ENCODE data around the gene TTLL9. TPM values are rescaled to one million over a fixed set of nuclear protein-coding genes. Genes with fewer than 3 reads are reported as not detected.
"Not testable (repeated sequence)": the region's sequence is repeated elsewhere in the genome, so short reads cannot be mapped to it uniquely, and the experiment has no call there.

Gene TTLL9
- total RNA-seq, 2 experiments from 2014 or later, result not detected

- DNase-seq, result no peak
- Mint-ChIP-seq H3K4me3 (no peak overlapping the region), H3K27ac (no peak overlapping the region), H3K36me3 (no peaks in the 10 kb centered on the region), H3K9me3 (no peaks in the 10 kb centered on the region), H3K27me3 (peaks cover 30% of the 10 kb centered on the region), H3K4me1 (peaks cover 4% of the 10 kb centered on the region)
Observed at GRCh38 chr20:31924561-31924960, 54.1 kb downstream of the TTLL9 start.

GRCh38 chr20:31925631-31926030 is 55.2 kb downstream of the TTLL9 start:
- H3K27me3 Mint-ChIP-seq, result peaks cover 24% of the 10 kb centered on the region
- no peak overlapping the region for H3K4me3 Mint-ChIP-seq
- peaks cover 4% of the 10 kb centered on the region for H3K4me1 Mint-ChIP-seq
- H3K9me3 Mint-ChIP-seq, result no peaks in the 10 kb centered on the region
- DNase-seq, result no peak
- H3K36me3 Mint-ChIP-seq, result no peaks in the 10 kb centered on the region
- H3K27ac Mint-ChIP-seq, result no peak overlapping the region

- H3K27me3 Mint-ChIP-seq, result peaks cover 23% of the 10 kb centered on the region
- H3K4me1 Mint-ChIP-seq, result peaks cover 4% of the 10 kb centered on the region
- no peak overlapping the region for H3K27ac Mint-ChIP-seq
- H3K9me3 Mint-ChIP-seq, result no peaks in the 10 kb centered on the region
- no peak for DNase-seq
- no peak overlapping the region for H3K4me3 Mint-ChIP-seq
- H3K36me3 Mint-ChIP-seq, result no peaks in the 10 kb centered on the region
Observed at GRCh38 chr20:31926493-31926892, 56.1 kb downstream of the TTLL9 start.

GRCh38 chr20:31927627-31928159 is 57.3 kb downstream of the TTLL9 start:
- Mint-ChIP-seq H3K27me3 (peaks cover 29% of the 10 kb centered on the region), H3K4me1 (peaks cover 4% of the 10 kb centered on the region), H3K4me3 (no peak overlapping the region), H3K36me3 (no peaks in the 10 kb centered on the region), H3K9me3 (no peaks in the 10 kb centered on the region), H3K27ac (no peak overlapping the region)
- no peak for DNase-seq

- not testable (repeated sequence) for H3K9me3 Mint-ChIP-seq, H3K27ac Mint-ChIP-seq, H3K4me1 Mint-ChIP-seq, H3K4me3 Mint-ChIP-seq, H3K36me3 Mint-ChIP-seq, DNase-seq
- H3K27me3 Mint-ChIP-seq, result peaks cover 18% of the 10 kb centered on the region
Observed at GRCh38 chr20:31929631-31930030, 59.2 kb downstream of the TTLL9 start.

GRCh38 chr20:31930779-31931178 is 60.3 kb downstream of the TTLL9 start:
- no peaks in the 10 kb centered on the region for H3K36me3 Mint-ChIP-seq
- no peak for DNase-seq
- H3K4me3 Mint-ChIP-seq, result no peak overlapping the region
- peaks cover 18% of the 10 kb centered on the region for H3K27me3 Mint-ChIP-seq
- no peaks in the 10 kb centered on the region for H3K9me3 Mint-ChIP-seq
- no peaks in the 10 kb centered on the region for H3K4me1 Mint-ChIP-seq
- no peak overlapping the region for H3K27ac Mint-ChIP-seq

- H3K27me3 Mint-ChIP-seq, result peaks cover 7% of the 10 kb centered on the region
- no peak for DNase-seq
- H3K4me3 Mint-ChIP-seq, result no peak overlapping the region
- no peaks in the 10 kb centered on the region for H3K4me1 Mint-ChIP-seq
- H3K9me3 Mint-ChIP-seq, result no peaks in the 10 kb centered on the region
- H3K27ac Mint-ChIP-seq, result no peak overlapping the region
- H3K36me3 Mint-ChIP-seq, result no peaks in the 10 kb centered on the region
Observed at GRCh38 chr20:31933698-31934097, 63.3 kb downstream of the TTLL9 start.

GRCh38 chr20:31934491-31934890 is 64.1 kb downstream of the TTLL9 start:
- no peak for DNase-seq
- Mint-ChIP-seq H3K4me1 (no peaks in the 10 kb centered on the region), H3K4me3 (no peak overlapping the region), H3K9me3 (no peaks in the 10 kb centered on the region), H3K36me3 (no peaks in the 10 kb centered on the region), H3K27ac (no peak overlapping the region), H3K27me3 (peaks cover 7% of the 10 kb centered on the region)

GRCh38 chr20:31934968-31935764 is 64.7 kb downstream of the TTLL9 start:
- no peak overlapping the region for H3K4me3 Mint-ChIP-seq
- peaks cover 7% of the 10 kb centered on the region for H3K27me3 Mint-ChIP-seq
- H3K4me1 Mint-ChIP-seq, result no peaks in the 10 kb centered on the region
- H3K36me3 Mint-ChIP-seq, result no peaks in the 10 kb centered on the region
- DNase-seq, result no peak
- no peaks in the 10 kb centered on the region for H3K9me3 Mint-ChIP-seq
- no peak overlapping the region for H3K27ac Mint-ChIP-seq

- Mint-ChIP-seq H3K9me3 (no peaks in the 10 kb centered on the region), H3K4me3 (no peak overlapping the region), H3K27me3 (peaks cover 6% of the 10 kb centered on the region), H3K4me1 (no peaks in the 10 kb centered on the region), H3K27ac (no peak overlapping the region), H3K36me3 (no peaks in the 10 kb centered on the region)
- DNase-seq, result no peak
Observed at GRCh38 chr20:31936420-31936819, 66.0 kb downstream of the TTLL9 start.

GRCh38 chr20:31937820-31938219 is 67.4 kb downstream of the TTLL9 start:
- H3K36me3 Mint-ChIP-seq, result no peaks in the 10 kb centered on the region
- no peaks in the 10 kb centered on the region for H3K4me1 Mint-ChIP-seq
- no peak overlapping the region for H3K4me3 Mint-ChIP-seq
- H3K9me3 Mint-ChIP-seq, result no peaks in the 10 kb centered on the region
- DNase-seq, result no peak
- H3K27ac Mint-ChIP-seq, result no peak overlapping the region
- no peaks in the 10 kb centered on the region for H3K27me3 Mint-ChIP-seq

- DNase-seq, result no peak
- no peaks in the 10 kb centered on the region for H3K27me3 Mint-ChIP-seq
Observed at GRCh38 chr20:31939661-31940060, 69.2 kb downstream of the TTLL9 start.

GRCh38 chr20:31943052-31943471 is 72.6 kb downstream of the TTLL9 start:
- H3K27me3 Mint-ChIP-seq, result no peaks in the 10 kb centered on the region
- no peak overlapping the region for H3K4me3 Mint-ChIP-seq
- no peaks in the 10 kb centered on the region for H3K9me3 Mint-ChIP-seq
- no peak for DNase-seq
- peaks cover 6% of the 10 kb centered on the region for H3K36me3 Mint-ChIP-seq
- H3K4me1 Mint-ChIP-seq, result no peaks in the 10 kb centered on the region
- no peak overlapping the region for H3K27ac Mint-ChIP-seq

More at GRCh38 chr20:31939661-31940060, 69.2 kb downstream of the TTLL9 start:
- H3K4me1 Mint-ChIP-seq, result no peaks in the 10 kb centered on the region
- no peak overlapping the region for H3K27ac Mint-ChIP-seq
- no peak overlapping the region for H3K4me3 Mint-ChIP-seq
- H3K9me3 Mint-ChIP-seq, result no peaks in the 10 kb centered on the region
- H3K36me3 Mint-ChIP-seq, result peaks cover 2% of the 10 kb centered on the region

- H3K4me1 Mint-ChIP-seq, result peaks cover 10% of the 10 kb centered on the region
Observed at GRCh38 chr20:31945319-31945718, 74.9 kb downstream of the TTLL9 start.

GRCh38 chr20:31945785-31946184 is 75.4 kb downstream of the TTLL9 start:
- H3K4me1 Mint-ChIP-seq, result peaks cover 13% of the 10 kb centered on the region
- H3K9me3 Mint-ChIP-seq, result peaks cover 3% of the 10 kb centered on the region
- no peak overlapping the region for H3K4me3 Mint-ChIP-seq
- H3K27me3 Mint-ChIP-seq, result no peaks in the 10 kb centered on the region
- H3K36me3 Mint-ChIP-seq, result peaks cover 27% of the 10 kb centered on the region
- no peak overlapping the region for H3K27ac Mint-ChIP-seq
- DNase-seq, result no peak

More at GRCh38 chr20:31945319-31945718, 74.9 kb downstream of the TTLL9 start:
- Mint-ChIP-seq H3K27me3 (no peaks in the 10 kb centered on the region), H3K27ac (no peak overlapping the region), H3K36me3 (peaks cover 24% of the 10 kb centered on the region), H3K4me3 (no peak overlapping the region), H3K9me3 (peaks cover 3% of the 10 kb centered on the region)
- DNase-seq, result no peak

GRCh38 chr20:31948008-31948407 is 77.6 kb downstream of the TTLL9 start:
- peaks cover 3% of the 10 kb centered on the region for H3K9me3 Mint-ChIP-seq
- H3K36me3 Mint-ChIP-seq, result peaks cover 34% of the 10 kb centered on the region
- no peak overlapping the region for H3K4me3 Mint-ChIP-seq
- H3K27ac Mint-ChIP-seq, result no peak overlapping the region
- H3K4me1 Mint-ChIP-seq, result peaks cover 18% of the 10 kb centered on the region
- H3K27me3 Mint-ChIP-seq, result no peaks in the 10 kb centered on the region
- DNase-seq, result no peak
